HS-27A (cell line): Measurements from ENCODE around the gene PEMT.

ENCODE experiments used
- DNase-seq: peaks from one replicate; pipeline ENCODE4 v3.0.0-alpha.2; 2012; ENCODE audit warnings: low read depth, missing footprints

The PEMT gene

GRCh38 chr17:17535957-17536356, 55.6 kb downstream of the PEMT start:
- DNase-seq, result no peak

- no peak for DNase-seq
Measured at GRCh38 chr17:17533901-17534441, 57.5 kb downstream of the PEMT start.

- DNase-seq, result no peak
Measured at GRCh38 chr17:17532991-17533390, 58.5 kb downstream of the PEMT start.

- no peak for DNase-seq
Measured at GRCh38 chr17:17531156-17531555, 60.4 kb downstream of the PEMT start.

- no peak for DNase-seq
Measured at GRCh38 chr17:17528696-17529652, 62.5 kb downstream of the PEMT start.

DNA sequence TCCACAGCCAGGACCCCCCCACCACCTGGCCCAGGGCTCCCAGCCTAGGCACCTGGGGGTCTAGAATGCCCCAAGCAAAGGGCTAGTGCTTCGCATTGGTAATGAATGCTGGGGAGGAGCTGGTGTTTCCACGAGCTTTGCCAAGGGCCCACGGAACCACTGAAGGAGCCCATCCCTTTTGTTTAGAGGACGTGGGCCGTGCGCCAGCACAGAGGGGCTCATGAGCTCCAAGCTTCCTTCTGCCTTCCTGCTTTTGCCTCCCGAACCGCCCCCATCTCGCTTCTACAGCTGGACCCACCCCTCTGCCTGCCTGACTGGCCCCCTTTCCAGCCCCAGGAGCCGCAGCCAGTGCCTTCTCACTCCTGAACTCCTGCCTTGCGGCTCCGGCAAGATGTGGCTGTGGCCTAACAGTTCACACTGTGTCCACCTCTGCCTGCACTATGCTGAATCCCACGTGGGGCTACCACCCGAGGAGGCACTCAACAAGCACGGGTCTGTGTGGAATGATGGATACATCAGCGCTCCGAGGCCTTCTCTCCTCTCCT, 63.5 kb downstream of the PEMT start:
- no peak for DNase-seq

GRCh38 chr17:17527534-17527933, 64.0 kb downstream of the PEMT start:
- DNase-seq, result no peak

GRCh38 chr17:17526369-17526768, 65.1 kb downstream of the PEMT start:
- DNase-seq, result no peak

- no peak for DNase-seq
Measured at GRCh38 chr17:17525956-17526355, 65.6 kb downstream of the PEMT start.

GRCh38 chr17:17525311-17525710, 66.2 kb downstream of the PEMT start:
- no peak for DNase-seq

GRCh38 chr17:17523731-17524490, 67.6 kb downstream of the PEMT start:
- no peak for DNase-seq

- DNase-seq, result no peak
Measured at GRCh38 chr17:17523001-17523730, 68.3 kb downstream of the PEMT start.

- no peak for DNase-seq
Measured at GRCh38 chr17:17520599-17521232, 70.8 kb downstream of the PEMT start.

DNA sequence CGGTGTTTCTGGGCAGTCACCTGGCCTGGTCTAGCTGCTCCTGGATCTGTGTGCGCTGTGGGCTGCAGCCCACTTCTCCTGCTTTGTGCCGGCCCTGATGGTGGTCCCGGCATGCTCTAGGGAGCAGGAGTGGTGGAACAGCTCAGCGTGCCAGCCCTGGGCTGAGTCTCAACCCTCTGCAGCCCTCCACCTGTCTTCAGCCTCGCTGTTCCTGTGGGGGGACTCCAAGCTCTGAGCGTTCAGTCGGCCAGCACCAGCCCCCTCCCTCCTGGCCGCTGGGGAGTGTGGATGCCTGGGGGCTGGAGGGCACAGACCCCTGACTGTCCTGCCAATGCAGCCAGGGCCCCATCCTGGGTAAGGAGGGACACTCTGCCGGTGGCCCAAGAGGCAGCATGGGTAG, 71.6 kb downstream of the PEMT start:
- DNase-seq, result no peak

DNA sequence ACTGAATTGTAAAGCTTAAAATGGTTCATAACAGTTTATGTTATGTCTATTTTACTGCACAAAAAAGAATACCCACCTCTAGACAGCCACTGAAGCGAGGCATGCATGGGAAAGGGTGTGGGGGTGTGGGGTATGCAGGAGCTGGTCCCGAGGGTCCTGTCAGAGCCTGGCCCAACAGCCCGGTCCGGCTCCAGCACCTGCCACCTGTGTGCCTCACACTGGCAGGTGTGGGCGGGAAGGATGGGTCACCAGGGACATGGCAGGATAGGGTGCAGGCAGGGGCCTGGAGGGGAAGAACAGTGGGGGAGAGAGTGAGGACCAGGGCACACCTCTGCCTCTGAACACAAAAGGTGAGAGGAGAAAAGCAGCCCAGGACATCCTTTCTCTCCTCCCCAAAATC, 72.6 kb downstream of the PEMT start:
- no peak for DNase-seq

DNA sequence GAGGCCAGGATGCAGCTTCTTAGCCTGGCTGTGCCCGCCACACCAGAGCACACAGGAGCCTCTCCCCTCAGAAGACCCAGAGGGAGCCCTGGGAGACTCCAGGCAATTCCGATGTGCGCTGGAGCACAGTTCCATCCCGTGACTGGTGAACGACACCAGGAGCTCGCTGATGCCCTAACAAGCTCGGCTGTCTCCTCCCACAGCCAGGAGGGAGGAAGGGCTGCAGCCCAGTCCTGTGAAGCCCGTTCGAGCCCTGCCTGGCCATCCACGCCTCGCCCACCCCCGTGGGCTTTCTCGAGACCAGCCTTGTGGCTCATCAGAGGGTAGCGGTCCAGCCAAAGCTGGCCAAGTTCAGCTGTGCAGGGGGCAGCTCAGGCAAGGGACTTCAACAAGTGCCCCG, 73.5 kb downstream of the PEMT start:
- DNase-seq, result no peak

DNA sequence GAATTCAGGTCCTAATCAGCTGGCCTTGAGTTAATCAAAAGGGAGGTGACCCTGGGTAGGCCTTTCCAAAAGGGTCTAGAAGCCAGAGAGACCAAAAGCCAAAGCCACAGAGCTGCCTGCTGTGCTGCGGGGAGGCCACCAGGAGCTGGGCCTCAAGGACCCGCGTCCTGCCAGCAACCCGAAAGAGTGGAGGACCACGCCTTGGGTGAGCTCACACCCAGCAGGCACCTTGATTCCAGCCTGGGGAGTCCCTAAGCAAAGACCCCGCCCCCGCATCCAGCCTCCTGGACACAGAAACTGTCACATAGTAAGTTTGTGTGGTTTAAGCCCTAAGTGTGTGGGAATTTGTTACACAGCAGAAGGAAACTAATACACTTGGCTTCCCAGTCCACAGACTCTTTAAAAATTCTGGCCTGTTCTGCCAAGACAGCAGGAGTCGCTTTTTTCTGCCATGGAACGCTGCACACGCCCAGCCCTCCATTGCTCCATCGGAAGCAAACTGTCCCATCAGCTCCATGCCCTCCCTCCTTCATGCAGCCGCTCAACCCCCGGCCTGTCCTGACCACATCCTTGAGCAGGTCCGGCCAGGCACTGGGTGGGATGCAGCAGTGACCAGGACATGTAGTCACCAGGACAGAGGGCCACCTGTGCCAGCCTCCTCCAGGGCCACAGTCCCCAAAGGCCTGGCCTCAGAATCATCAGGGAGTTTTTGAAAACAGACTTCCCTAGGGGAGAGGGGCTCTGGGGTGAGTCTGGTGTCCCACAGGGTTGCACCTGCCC, 74.4 kb downstream of the PEMT start:
- DNase-seq, result no peak

DNA sequence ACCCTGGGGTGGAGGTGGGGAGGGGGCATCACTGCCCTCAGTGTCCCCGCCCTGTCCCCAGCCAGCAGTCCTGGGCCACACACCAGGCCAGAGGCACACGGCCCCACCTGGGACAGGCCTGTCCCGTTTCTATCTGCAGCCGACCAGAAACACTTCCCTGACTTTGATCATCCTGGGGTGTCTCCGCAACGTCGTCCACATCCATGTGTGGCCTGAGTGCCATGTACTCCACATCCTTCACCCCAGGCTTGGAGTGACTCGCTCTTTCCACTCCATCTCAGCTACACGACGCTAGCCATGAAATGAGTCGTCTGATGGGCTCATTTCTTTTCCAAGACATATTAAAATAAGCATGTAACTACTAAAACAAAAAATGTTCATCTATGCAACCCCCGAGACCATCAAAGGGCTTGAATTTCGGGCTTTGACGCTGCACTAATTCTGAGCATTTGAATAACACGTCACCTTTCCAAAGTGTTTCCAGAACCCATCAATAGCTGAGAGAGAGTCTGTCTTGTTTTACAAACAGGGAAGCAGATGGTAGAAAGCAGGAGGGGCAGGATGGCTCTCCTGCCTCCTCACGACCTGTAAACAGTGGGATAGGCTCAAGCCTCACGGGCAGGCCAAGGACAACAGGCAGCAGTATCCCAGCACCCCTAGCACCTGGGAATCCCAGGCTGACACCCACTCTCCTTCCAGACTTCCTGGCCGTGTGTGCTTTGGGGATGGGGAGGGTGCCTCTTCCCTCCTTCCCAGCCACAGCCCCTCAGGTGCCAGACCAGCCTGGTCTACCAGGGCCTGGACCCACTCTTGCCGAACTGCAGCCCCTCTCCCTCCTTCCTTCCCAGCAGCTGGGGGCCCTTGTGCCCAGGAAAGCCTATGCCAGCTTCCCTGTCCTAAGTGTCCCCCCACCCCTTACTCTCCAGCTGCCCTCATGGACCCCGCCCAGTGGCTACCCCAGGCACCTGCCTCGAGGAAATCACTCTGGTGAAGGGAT, 75.3 kb downstream of the PEMT start:
- no peak for DNase-seq
